CD14-positive monocyte (primary cell): ENCODE measurements around the gene SMC3. TPM values are rescaled to one million over a fixed set of nuclear protein-coding genes. Genes with fewer than 3 reads are reported as not detected.

ENCODE experiments used
- DNase-seq, 3 donors: peaks; one replicate each; pipeline ENCODE4 v3.0.0-alpha.2; 2011 to 2022
- H2AFZ ChIP-seq: 2 replicates; pipeline ENCODE4 v1.6.0; 2012; ENCODE audit warnings: mild to moderate bottlenecking, low read depth, low read length, inconsistent platforms; ENCODE audit not compliant: insufficient read depth, poor library complexity, severe bottlenecking
- H3K27ac ChIP-seq, 2 donors: 1 replicate in 1 of 2; 2 replicates in 1 of 2; pipeline ENCODE4 v1.5.1; 2012 to 2013; ENCODE audit warnings: low read length in 2 of 2, control low read depth in 1 of 2, inconsistent platforms in 1 of 2, low read depth in 1 of 2, mild to moderate bottlenecking in 1 of 2
- H3K27me3 ChIP-seq, 2 donors: one replicate each; pipeline versions ENCODE4 v1.6.0 to v1.6.1; 2011 to 2013; ENCODE audit warnings: low read length in 2 of 2; ENCODE audit not compliant: control insufficient read depth in 2 of 2, insufficient read depth in 2 of 2
- H3K36me3 ChIP-seq, 2 donors: replicated peaks in 1 of 2; 1 replicate in 1 of 2; 2 replicates in 1 of 2; pipeline versions ENCODE4 v1.5.1 to v1.6.1; 2012 to 2013; ENCODE audit warnings: low read length in 2 of 2, control low read depth in 1 of 2, inconsistent platforms in 1 of 2, mild to moderate bottlenecking in 1 of 2; ENCODE audit not compliant: insufficient read depth in 2 of 2, control insufficient read depth in 1 of 2
- H3K4me1 ChIP-seq, 2 donors: 1 replicate in 1 of 2; 2 replicates in 1 of 2; pipeline versions ENCODE4 v1.5.1 to v1.6.1; 2012 to 2013; ENCODE audit warnings: low read length in 2 of 2, control low read depth in 1 of 2, inconsistent platforms in 1 of 2, mild to moderate bottlenecking in 1 of 2, moderate library complexity in 1 of 2; ENCODE audit not compliant: insufficient read depth in 2 of 2, control insufficient read depth in 1 of 2
- H3K4me2 ChIP-seq: replicated peaks from 2 replicates; pipeline ENCODE3; 2012; ENCODE audit warnings: low read length, moderate library complexity, mild to moderate bottlenecking; ENCODE audit not compliant: poor library complexity, severe bottlenecking; ENCODE audit errors: extremely low read depth
- H3K4me3 ChIP-seq, 3 experiments: fragments of 200-600 bp in 1 of 3; sonication (generic) in 1 of 3; replicated peaks in 1 of 3; 1 replicate in 2 of 3; 2 replicates in 1 of 3; pipeline ENCODE4 v1.5.1; 2011 to 2013; ENCODE audit warnings: low read length in 3 of 3, mild to moderate bottlenecking in 3 of 3, control low read depth in 2 of 3, low read depth in 2 of 3, inconsistent platforms in 1 of 3, moderate library complexity in 1 of 3
- H3K79me2 ChIP-seq: 2 replicates; pipeline ENCODE4 v1.6.0; 2012; ENCODE audit warnings: mild to moderate bottlenecking, control low read depth, inconsistent platforms, low read length, moderate library complexity; ENCODE audit not compliant: insufficient read depth
- H3K9ac ChIP-seq: 2 replicates; pipeline ENCODE4 v1.6.0; 2017; ENCODE audit warnings: low read length, mild to moderate bottlenecking; ENCODE audit not compliant: insufficient read depth, poor library complexity, severe bottlenecking
- H3K9me3 ChIP-seq, 2 donors: replicated peaks in 1 of 2; 1 replicate in 1 of 2; 2 replicates in 1 of 2; pipeline versions ENCODE4 v1.5.1 to v1.6.1; 2012 to 2013; ENCODE audit warnings: low read length in 2 of 2, control low read depth in 1 of 2; ENCODE audit not compliant: control insufficient read depth in 1 of 2, insufficient read depth in 1 of 2
- H4K20me1 ChIP-seq: 2 replicates; pipeline ENCODE4 v1.6.0; 2012; ENCODE audit warnings: mild to moderate bottlenecking, low read length, control low read depth, moderate library complexity; ENCODE audit not compliant: insufficient read depth
- H3K27ac Mint-ChIP-seq, 7 donors: one replicate each; pipeline ENCODE4 v1.8.0; 2020; ENCODE audit warnings: mild to moderate bottlenecking in 7 of 7, mixed read lengths in 7 of 7, moderate library complexity in 6 of 7, inconsistent platforms in 2 of 7
- H3K27me3 Mint-ChIP-seq, 3 donors: one replicate each; pipeline ENCODE4 v1.8.0; 2021 to 2022; ENCODE audit warnings: low read depth in 3 of 3, mild to moderate bottlenecking in 3 of 3, mixed read lengths in 3 of 3, moderate library complexity in 3 of 3, inconsistent platforms in 1 of 3
- H3K36me3 Mint-ChIP-seq, 2 donors: one replicate each; pipeline ENCODE4 v1.8.0; 2020; ENCODE audit warnings: mixed read lengths in 2 of 2, inconsistent platforms in 1 of 2, mild to moderate bottlenecking in 1 of 2
- H3K4me1 Mint-ChIP-seq: one replicate; pipeline ENCODE4 v1.8.0; 2020; ENCODE audit warnings: mild to moderate bottlenecking, mixed read lengths
- H3K4me3 Mint-ChIP-seq, 2 donors: one replicate each; pipeline ENCODE4 v1.8.0; 2020; ENCODE audit warnings: mild to moderate bottlenecking in 2 of 2, mixed read lengths in 2 of 2, moderate library complexity in 1 of 2
- H3K9me3 Mint-ChIP-seq, 7 donors: one replicate each; pipeline ENCODE4 v1.8.0; 2020 to 2022; ENCODE audit warnings: mixed read lengths in 7 of 7, mild to moderate bottlenecking in 6 of 7, moderate library complexity in 6 of 7, inconsistent platforms in 2 of 7
- WGBS: methylation state at CpG from one replicate; pipeline ENCODE4 v1.1.5; 2013; ENCODE audit warnings: missing lambda C conversion rate; ENCODE audit not compliant: insufficient coverage; 5-methylcytosine and 5-hydroxymethylcytosine counted together
- intact Hi-C, 2 donors: fragments of 100-400 bp; cut with micrococcal nuclease; formaldehyde crosslinking; loops; one replicate each; pipeline versions ENCODE4 v1.15.0 to v1.15.1; 2023
- polyA plus RNA-seq, 3 donors: library from polyadenylated mRNA; depleted of rRNA in 1 of 3; unstranded in 2 of 3; stranded (reverse) in 1 of 3; fragments of 300-500 nt in 2 of 3; fragments of >200 nt in 1 of 3; fragmentation: Illumina TruSeq in 2 of 3; gene quantifications; 1 replicate in 2 of 3; 2 replicates in 1 of 3; pipeline ENCODE4 v1.2.3, GENCODE V29; 2012 to 2021
- TF ChIP-seq, protein P1 (sequence below): fragments of 200-600 bp; IDR thresholded peaks from one replicate; pipeline ENCODE4 v1.8.0; 2022; ENCODE audit warnings: antibody characterized with exemption, mild to moderate bottlenecking

SMC3 gene
- polyA plus RNA-seq, 3 donors, result 5.0 to 33.9 (median 21.1) TPM

DNA sequence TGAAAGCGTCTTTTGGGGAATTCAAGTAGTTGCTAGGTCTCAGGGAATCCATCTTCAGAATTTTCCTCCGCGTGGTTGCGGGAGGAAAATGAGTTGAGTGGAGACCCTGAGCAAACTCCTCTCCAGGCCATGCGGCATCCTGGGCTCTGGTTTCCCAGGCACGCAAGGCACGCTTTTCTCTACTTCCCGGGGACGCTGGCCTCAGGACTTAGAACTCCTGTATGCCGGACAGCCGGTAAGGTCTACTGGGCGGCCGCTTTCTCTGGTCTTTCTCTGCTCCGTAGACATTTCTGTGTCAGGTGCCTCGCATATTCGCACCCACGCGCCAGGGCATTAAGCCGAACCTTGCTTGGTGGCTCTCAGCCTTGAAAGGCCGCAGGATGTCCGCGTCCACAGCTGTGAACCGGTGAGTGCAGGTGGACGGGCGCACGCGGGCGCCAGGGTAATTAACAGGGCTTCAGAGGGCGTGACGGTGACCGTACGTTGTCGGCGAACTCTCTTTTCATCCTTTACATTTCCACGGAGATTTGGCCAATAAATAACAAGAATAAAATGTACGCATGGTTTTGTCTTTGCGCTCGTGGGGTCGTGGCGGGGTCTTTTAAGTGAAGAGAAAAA is 75.6 kb downstream of the SMC3 start:
- no peak overlapping the region for H3K27ac ChIP-seq
- peaks cover 69 to 92% of the 10 kb centered on the region in 2 donors for H3K27me3 ChIP-seq
- H3K4me1 Mint-ChIP-seq, result peaks cover 18% of the 10 kb centered on the region
- peak overlapping the region; percentile 41 for H2AFZ ChIP-seq
- peaks cover 0 to 9% (median 3%) of the 10 kb centered on the region in 7 donors for H3K9me3 Mint-ChIP-seq
- H3K4me3 ChIP-seq, result peak overlapping the region in 2 of 3 experiments; percentile 9 to 59
- peaks cover 3 to 5% of the 10 kb centered on the region in 2 donors for H3K36me3 Mint-ChIP-seq
- intact Hi-C loops, result no loop called here
- no peak overlapping the region for H3K27ac Mint-ChIP-seq
- no peaks in the 10 kb centered on the region for H3K36me3 ChIP-seq
- H3K4me2 ChIP-seq, result peak overlapping the region; percentile 66
- H3K4me1 ChIP-seq, result peaks cover 6 to 15% of the 10 kb centered on the region in 2 donors
- peaks cover 0 to 23% of the 10 kb centered on the region in 2 donors for H3K9me3 ChIP-seq
- no peaks in the 10 kb centered on the region for H3K79me2 ChIP-seq
- no peak overlapping the region for H3K9ac ChIP-seq
- TF ChIP-seq, protein P1, sequence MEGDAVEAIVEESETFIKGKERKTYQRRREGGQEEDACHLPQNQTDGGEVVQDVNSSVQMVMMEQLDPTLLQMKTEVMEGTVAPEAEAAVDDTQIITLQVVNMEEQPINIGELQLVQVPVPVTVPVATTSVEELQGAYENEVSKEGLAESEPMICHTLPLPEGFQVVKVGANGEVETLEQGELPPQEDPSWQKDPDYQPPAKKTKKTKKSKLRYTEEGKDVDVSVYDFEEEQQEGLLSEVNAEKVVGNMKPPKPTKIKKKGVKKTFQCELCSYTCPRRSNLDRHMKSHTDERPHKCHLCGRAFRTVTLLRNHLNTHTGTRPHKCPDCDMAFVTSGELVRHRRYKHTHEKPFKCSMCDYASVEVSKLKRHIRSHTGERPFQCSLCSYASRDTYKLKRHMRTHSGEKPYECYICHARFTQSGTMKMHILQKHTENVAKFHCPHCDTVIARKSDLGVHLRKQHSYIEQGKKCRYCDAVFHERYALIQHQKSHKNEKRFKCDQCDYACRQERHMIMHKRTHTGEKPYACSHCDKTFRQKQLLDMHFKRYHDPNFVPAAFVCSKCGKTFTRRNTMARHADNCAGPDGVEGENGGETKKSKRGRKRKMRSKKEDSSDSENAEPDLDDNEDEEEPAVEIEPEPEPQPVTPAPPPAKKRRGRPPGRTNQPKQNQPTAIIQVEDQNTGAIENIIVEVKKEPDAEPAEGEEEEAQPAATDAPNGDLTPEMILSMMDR, result no peak
- H3K4me3 Mint-ChIP-seq, result peak overlapping the region; percentile 65 to 74
- H3K27me3 Mint-ChIP-seq, result peaks cover 64 to 85% (median 71%) of the 10 kb centered on the region in 3 donors
- WGBS, result 5% methylated on average over 25 of the region's 40 CpGs
- H4K20me1 ChIP-seq, result no peaks in the 10 kb centered on the region
- DNase-seq, result no peak

DNA sequence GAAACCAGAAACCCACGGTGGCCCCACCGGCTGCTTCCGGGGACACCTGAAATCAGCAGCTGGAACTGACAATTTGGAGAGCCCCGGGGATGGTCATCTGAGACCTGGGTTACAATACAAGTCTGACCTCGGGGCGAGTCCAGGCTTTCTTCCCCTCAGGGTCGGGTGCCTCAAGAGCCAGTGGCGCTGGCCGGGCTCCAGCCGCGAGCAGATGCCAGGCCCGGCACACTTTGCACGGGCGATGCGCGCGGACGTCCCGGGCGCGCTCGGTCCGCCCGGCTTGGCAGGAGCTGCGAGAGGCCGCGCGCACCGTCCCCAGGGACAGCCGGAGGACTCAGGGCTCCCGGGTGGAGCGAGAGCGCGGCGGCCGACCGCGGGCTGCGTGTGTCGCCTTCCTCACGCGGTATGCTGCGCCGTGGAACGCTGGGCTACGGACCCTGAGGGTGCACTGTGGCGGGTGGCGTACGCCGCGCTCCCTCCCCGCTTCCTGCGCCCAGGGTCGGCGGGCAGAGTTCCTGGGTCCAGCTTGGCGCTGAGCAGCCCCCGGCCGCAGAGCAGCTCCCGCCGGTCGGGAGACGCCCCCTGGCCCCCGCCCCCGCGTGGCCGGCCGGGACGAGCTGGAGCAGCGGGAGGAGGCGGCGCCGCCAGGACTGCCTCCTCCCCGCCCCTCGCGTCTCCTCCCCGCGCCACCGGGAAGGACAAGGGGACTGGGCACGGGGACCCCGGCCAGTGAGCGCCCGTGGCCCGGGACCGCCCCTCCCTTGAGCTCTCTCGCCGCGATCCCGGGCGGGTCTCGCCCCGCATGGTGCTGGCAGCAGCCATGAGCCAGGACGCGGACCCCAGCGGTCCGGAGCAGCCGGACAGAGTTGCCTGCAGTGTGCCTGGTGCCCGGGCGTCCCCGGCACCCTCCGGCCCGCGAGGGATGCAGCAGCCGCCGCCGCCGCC is 76.4 kb downstream of the SMC3 start, which contains the start of gene RBM20:
Gene RBM20 (plus strand): TSS at position 684 of the 945 bp plus-strand sequence. CDS start 119 bp downstream, at position 803.
- Histone ChIP-seq H3K79me2 (no peaks in the 10 kb centered on the region), H3K4me2 (peak within 1 kb of the TSS; percentile 66), H3K4me1 (peaks cover 6 to 15% of the 10 kb centered on the region in 2 donors), H3K36me3 (no peaks in the 10 kb centered on the region), H3K9me3 (peaks cover 0 to 23% of the 10 kb centered on the region in 2 donors), H3K4me3 (peak within 1 kb of the TSS in 2 of 3 experiments; percentile 9 to 59), H3K27me3 (peaks cover 73 to 90% of the 10 kb centered on the region in 2 donors), H2AFZ (peak within 1 kb of the TSS; percentile 41), H3K9ac (no peak within 1 kb of the TSS), H4K20me1 (no peaks in the 10 kb centered on the region), H3K27ac (no peak within 1 kb of the TSS)
- H3K9me3 Mint-ChIP-seq, result peaks cover 0 to 9% (median 3%) of the 10 kb centered on the region in 7 donors
- peaks cover 3 to 5% of the 10 kb centered on the region in 2 donors for H3K36me3 Mint-ChIP-seq
- no peak for DNase-seq
- peak within 1 kb of the TSS; percentile 65 to 78 for H3K4me3 Mint-ChIP-seq
- WGBS, result under 1% methylated on average over 101 of the region's 106 CpGs
- TF ChIP-seq, protein P1, result no peak
- no peak within 1 kb of the TSS for H3K27ac Mint-ChIP-seq
- H3K4me1 Mint-ChIP-seq, result peaks cover 18% of the 10 kb centered on the region
- intact Hi-C loops, result no loop called here
- peaks cover 64 to 87% (median 78%) of the 10 kb centered on the region in 3 donors for H3K27me3 Mint-ChIP-seq
